ENCODE results near the gene GNB1L.

The GNB1L gene

DNA sequence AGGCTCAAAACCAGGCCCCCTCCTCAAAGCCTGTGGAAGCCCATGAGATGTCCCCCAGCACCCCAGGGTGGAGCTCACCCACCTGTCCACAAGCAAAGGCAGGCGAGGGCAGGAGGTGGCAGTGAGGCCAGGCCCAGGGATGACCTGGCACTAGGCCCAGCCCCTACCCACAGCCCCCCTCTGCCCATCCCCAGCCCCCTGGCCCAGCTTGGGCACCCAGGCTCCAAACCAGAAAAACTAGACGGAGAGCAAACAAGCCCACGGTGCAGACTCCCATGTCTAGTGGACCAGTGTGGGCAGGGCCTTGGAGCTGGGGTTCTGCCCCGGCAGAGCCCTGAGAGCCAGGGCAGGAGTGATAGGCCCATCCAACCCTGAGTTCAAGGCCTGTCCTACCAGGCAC is 111.0 kb downstream of the GNB1L start:
- H3K27me3 Mint-ChIP-seq = peaks cover 3% of the 10 kb centered on the region
- no peak overlapping the region for H3K4me3 Mint-ChIP-seq
- ATAC-seq (ENCODE audit: low read depth) (no peak), DNase-seq (ENCODE audit: low spot score in 2 of 2) (no peak)
- H3K27ac Mint-ChIP-seq = no peak overlapping the region
- H3K4me1 Mint-ChIP-seq = no peaks in the 10 kb centered on the region
- H3K9me3 Mint-ChIP-seq = no peaks in the 10 kb centered on the region
- no peaks in the 10 kb centered on the region for H3K36me3 Mint-ChIP-seq

DNA sequence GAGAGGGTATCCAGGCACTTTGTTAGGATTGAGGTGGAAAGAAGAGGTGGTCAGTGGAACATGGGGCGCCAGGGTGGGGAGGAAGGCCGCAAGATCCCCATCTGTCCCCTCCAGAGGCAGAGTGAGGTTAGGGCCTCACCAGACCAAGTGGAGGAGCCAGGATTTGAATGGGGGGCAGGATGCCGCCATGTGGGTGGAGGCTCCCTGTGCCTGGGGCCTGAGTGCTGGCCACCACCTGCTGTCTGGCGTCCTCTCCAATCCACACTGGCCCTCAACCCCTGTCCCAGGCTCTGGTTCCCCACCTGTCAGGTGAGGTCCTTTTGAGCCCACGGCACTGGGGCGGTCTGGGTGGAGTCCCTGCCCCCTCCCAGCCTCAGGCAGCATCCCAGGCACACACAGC is 111.6 kb downstream of the GNB1L start:
- ATAC-seq (ENCODE audit: low read depth) = no peak
- no peaks in the 10 kb centered on the region for H3K9me3 Mint-ChIP-seq
- no peaks in the 10 kb centered on the region for H3K36me3 Mint-ChIP-seq
- no peak overlapping the region for H3K4me3 Mint-ChIP-seq
- no peak overlapping the region for H3K27ac Mint-ChIP-seq
- H3K4me1 Mint-ChIP-seq = no peaks in the 10 kb centered on the region
- DNase-seq (ENCODE audit: low spot score in 2 of 2) = no peak
- H3K27me3 Mint-ChIP-seq = peaks cover 3% of the 10 kb centered on the region

DNA sequence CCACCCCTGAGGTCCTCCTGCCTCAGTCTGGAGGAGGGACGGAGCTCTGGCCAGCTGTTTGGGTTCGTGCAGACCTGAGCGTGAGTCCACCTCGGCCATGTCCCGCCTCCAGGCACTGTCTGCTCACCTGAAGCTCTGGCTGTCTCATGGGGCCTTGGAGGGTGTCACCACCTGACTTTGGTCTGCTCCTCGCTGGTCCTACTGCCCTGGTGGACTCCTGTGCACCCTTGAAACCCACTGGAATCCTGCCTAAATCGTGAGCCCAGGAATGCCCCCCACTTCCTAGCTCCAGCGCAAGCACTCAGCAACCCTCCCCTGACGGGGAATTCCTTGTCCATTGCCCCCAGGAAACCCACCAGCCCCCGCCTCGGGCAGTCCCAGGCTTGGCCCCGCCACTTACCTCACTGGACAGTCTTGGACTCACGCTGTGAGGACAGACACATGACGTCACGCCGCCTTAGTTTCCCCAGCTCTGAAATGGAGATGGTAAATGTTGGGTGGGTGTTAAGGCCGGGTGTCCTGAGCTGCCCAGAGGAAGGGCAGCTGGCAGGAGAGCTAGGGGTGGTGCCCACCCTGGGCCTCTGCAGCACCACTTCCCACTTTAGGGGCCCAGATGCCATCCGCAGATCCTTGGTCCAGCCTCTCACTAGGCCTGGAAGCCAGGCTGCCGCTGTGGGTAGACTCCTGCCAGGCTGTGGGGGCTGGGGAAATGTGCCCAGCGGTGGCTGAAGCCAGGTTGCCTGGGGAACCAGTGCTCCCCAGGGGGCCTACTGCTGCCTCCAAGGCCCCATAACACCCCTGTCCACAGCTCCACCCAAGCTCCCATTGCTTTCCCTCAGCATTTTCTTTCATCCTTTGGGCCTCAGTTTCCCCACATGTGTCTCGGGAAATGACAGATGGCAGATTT is 112.3 kb downstream of the GNB1L start:
- H3K9me3 Mint-ChIP-seq = no peaks in the 10 kb centered on the region
- H3K4me3 Mint-ChIP-seq = no peak overlapping the region
- peaks cover 3% of the 10 kb centered on the region for H3K27me3 Mint-ChIP-seq
- ATAC-seq (ENCODE audit: low read depth) (no peak), DNase-seq (ENCODE audit: low spot score in 2 of 2) (no peak)
- no peak overlapping the region for H3K27ac Mint-ChIP-seq
- no peaks in the 10 kb centered on the region for H3K4me1 Mint-ChIP-seq
- no peaks in the 10 kb centered on the region for H3K36me3 Mint-ChIP-seq

DNA sequence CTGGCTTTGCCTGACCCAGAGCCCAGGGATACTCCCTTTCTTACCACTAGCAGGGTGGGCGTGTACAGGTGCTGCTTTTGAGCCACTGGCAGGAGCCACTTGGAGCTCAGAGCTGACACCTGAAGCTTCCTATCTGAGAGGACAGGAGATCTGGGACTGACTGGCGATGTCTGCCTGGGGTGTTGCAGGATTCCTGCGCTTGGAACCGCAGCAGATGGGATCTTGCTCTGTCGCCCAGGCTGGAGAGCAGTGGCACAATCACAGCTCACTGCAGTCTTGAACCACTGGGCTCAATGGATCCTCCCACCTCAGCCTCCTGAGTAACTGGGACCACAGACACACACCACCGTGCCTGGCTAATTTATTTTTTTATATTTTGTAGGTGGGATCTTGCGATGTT is 113.6 kb downstream of the GNB1L start:
- Mint-ChIP-seq H3K27me3 (peaks cover 3% of the 10 kb centered on the region), H3K4me3 (no peak overlapping the region), H3K9me3 (no peaks in the 10 kb centered on the region), H3K4me1 (no peaks in the 10 kb centered on the region), H3K36me3 (no peaks in the 10 kb centered on the region), H3K27ac (no peak overlapping the region)
- ATAC-seq (ENCODE audit: low read depth) (no peak), DNase-seq (ENCODE audit: low spot score in 2 of 2) (no peak)

DNA sequence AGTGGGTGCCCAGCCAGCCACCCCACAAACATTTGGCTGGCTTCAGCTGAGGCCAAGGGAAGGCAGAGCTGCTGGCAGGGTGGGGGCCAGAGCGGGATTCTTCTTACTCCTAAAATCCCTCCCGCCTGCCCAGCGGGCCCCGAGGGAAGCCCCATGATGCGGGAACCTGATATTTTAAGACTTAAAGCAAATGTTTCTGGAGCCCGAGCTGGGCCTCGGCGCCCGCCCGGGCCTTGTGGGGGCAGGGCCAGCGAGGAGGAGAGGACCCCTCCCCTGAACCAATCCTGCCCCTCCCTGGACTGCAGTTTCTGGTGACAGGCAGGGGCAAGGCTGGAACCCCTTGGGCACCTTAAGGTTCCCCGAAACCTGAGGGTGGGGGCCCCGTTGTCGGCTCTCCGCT is 114.1 kb downstream of the GNB1L start:
- no peak for DNase-seq (ENCODE audit: low spot score in 2 of 2)
- Mint-ChIP-seq H3K36me3 (no peaks in the 10 kb centered on the region), H3K27ac (no peak overlapping the region), H3K4me1 (no peaks in the 10 kb centered on the region), H3K9me3 (no peaks in the 10 kb centered on the region), H3K4me3 (no peak overlapping the region), H3K27me3 (peaks cover 3% of the 10 kb centered on the region)
- ATAC-seq (ENCODE audit: low read depth) = no peak

DNA sequence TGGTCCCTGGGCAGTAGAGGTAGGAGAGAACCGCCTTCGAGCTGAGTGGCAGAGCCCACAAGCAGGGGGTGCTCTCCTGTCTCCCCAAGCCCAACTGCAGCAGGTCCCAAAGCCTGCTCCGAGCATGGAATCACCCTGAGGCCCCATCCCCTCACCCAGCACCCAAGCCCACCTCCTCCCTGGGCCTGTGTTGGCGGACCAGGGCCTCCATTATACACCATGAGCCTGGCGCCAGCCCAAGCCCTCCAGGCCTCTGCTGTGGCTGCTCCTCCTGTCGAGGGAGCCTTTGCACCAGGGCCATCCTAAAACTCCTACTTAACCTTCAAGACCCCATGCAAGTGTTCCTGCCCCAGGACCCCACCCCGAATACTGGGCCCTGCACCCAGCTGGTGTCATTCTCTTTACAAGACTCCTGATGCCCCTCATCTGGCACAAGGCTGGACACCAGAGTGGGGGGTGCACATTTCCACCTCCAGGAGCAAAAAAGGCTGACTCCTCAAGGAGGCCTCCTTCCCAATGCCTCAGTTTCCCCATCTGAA is 114.7 kb downstream of the GNB1L start:
- no peak overlapping the region for H3K27ac Mint-ChIP-seq
- DNase-seq (ENCODE audit: low spot score in 2 of 2) (no peak), ATAC-seq (ENCODE audit: low read depth) (no peak)
- H3K4me3 Mint-ChIP-seq = no peak overlapping the region
- no peaks in the 10 kb centered on the region for H3K4me1 Mint-ChIP-seq
- H3K9me3 Mint-ChIP-seq = no peaks in the 10 kb centered on the region
- H3K27me3 Mint-ChIP-seq = peaks cover 3% of the 10 kb centered on the region
- no peaks in the 10 kb centered on the region for H3K36me3 Mint-ChIP-seq

DNA sequence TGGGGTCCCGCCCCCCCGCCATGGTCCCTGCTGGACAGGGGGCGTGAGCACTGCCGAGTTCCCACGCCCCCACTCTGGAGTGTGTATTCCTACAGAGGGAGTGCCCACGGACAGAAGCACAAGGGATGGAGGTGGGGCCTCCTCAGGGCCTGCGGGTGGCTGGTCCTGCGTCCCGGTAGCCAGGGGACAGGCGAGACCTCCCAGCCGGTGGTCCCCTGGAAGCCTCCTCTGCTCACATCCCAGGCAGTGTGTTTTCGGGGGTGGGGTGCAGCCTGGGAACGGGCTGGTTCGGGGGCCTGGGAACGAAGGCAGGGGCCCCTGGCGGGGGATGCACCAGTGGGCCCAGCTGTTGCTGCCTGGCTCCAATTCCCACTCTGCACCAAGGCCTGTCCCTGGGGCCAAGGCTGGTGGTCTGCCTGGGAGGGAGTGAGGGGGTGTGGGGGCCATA is 115.2 kb downstream of the GNB1L start:
- Mint-ChIP-seq H3K4me1 (no peaks in the 10 kb centered on the region), H3K4me3 (no peak overlapping the region), H3K27me3 (peaks cover 3% of the 10 kb centered on the region), H3K27ac (no peak overlapping the region), H3K36me3 (no peaks in the 10 kb centered on the region), H3K9me3 (no peaks in the 10 kb centered on the region)
- ATAC-seq (ENCODE audit: low read depth) (no peak), DNase-seq (ENCODE audit: low spot score in 2 of 2) (no peak)

DNA sequence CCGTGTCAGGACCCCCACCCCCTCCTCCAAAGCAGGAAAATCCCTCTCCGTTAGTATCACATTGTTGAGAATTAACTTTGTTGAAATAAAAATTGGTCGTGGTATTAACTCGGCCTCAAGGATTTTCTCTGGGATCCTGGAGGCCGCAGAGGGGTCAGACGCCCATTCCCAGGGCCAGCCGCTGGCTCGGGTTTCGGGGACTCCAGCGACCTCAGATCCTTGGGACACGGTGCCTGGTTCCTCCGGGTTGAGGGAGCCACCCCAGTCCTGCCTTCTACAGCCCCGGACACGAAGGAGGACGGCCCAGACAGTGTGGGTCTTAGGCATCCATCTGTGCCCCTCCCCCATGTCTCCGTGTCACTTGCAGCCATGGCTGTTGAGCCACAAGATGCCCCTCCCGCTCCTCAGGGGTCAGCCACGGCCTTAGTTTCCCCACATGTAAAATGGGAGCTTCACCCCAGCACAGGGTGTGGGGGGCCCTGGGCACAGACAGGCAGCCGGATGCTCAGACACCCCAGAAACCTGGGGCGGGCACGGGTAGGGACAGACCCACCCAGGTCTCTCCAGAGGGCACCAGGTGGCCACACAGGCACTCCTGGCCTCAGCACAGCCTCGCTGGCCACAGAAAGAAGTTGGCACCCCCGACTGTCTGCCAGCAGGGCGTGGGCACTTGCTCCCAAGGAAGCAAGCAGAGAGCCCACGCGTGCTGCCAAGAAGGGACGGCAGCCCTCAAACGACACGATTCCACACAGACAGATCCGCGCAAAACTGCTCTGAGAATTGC is 115.8 kb downstream of the GNB1L start:
- H3K9me3 Mint-ChIP-seq = no peaks in the 10 kb centered on the region
- no peaks in the 10 kb centered on the region for H3K4me1 Mint-ChIP-seq
- no peak for ATAC-seq (ENCODE audit: low read depth)

DNA sequence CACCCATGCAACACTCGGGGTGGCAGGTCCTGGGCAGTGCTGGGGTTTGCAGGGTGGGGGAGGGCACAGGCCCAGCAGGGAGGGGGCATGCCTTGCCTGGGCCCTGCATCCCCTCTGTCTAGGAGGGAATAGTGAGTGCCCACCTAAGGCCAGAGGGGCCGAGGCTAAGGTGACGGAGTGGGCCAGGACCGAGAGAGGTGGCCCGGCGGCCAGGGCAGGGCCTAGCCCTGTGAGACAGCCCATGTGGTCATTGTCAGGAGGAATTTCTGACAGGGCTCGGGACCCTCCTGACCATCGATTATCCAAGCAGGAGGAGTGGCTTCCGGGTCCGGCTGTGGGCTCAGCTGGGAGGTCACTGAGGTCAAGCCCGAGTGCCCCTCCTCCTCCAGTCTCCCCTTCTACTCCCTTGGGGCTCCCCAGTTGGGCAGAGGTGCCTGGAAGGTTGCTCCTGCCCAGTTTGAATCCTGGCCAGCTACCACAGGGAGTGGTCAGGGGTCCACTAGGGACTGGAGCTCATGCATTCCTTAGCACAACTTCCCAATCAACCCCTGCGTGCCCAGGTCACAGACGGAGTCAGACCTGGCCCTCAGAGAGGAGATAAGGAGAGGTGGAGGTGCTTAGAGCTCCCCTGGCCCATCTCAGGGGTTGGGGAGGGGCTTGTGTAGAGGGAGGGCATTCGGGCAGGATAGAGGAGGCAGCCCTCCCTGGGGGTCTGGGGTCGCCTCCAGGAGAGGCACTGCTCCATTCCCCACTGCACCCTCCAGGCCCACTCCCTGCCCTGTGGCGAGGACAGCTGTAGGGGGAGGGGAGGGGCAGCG is 116.6 kb downstream of the GNB1L start:
- DNase-seq (ENCODE audit: low spot score in 2 of 2) = no peak
- H3K4me3 Mint-ChIP-seq = no peak overlapping the region
- H3K36me3 Mint-ChIP-seq = no peaks in the 10 kb centered on the region
- peaks cover 3% of the 10 kb centered on the region for H3K27me3 Mint-ChIP-seq
- no peaks in the 10 kb centered on the region for H3K4me1 Mint-ChIP-seq
- H3K9me3 Mint-ChIP-seq = no peaks in the 10 kb centered on the region
- no peak for ATAC-seq (ENCODE audit: low read depth)
- H3K27ac Mint-ChIP-seq = no peak overlapping the region

More for the DNA sequence above, 115.8 kb downstream of the GNB1L start:
- Mint-ChIP-seq H3K27me3 (peaks cover 3% of the 10 kb centered on the region), H3K4me3 (no peak overlapping the region), H3K27ac (no peak overlapping the region), H3K36me3 (no peaks in the 10 kb centered on the region)
- DNase-seq (ENCODE audit: low spot score in 2 of 2) = no peak

DNA sequence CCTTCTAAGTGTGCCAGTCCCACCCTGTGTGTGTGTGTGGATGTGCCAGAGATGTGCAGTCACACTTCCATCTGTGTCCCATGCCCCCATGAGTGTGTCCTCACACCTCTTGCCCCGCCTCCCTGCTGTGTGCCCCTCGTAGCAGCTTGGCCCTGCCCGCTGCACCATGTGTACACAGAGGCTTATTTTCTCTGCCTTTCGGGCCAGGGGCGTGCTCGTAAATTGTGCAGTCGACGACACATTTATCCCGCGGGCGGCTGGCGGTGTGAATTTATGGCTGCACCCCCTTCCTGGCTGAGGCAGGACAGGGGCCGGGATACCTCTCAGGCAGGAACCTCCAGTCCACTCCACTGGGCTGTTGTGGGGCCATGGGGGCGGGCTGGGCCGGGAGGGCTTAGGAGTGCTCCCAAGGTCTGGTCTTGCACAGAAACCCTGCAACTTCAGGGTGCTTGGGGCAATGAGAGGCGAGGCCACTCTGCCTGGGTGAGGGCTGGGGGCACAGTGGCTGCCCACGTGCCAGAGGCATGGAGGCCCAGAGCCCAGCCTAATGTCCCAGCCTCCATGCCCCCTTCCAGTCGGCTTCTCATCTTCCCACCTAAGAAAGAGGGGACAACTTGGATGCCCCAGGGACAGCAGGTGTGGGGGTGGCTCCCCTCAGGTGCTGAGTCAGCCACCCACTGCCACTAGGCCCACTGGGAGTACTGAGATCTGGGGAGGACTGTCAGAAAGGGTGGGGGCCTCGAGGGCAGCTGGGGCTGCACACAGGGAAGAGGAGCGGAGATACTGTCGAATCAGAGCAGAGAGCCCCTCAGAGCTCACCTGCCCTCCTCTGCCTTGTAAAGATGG is 118.8 kb downstream of the GNB1L start:
- H3K36me3 Mint-ChIP-seq = no peaks in the 10 kb centered on the region
- H3K27me3 Mint-ChIP-seq = peaks cover 3% of the 10 kb centered on the region
- H3K4me1 Mint-ChIP-seq = no peaks in the 10 kb centered on the region
- H3K27ac Mint-ChIP-seq = no peak overlapping the region
- H3K9me3 Mint-ChIP-seq = no peaks in the 10 kb centered on the region
- H3K4me3 Mint-ChIP-seq = no peak overlapping the region
- no peak for ATAC-seq (ENCODE audit: low read depth)
- no peak for DNase-seq (ENCODE audit: low spot score in 2 of 2)

DNA sequence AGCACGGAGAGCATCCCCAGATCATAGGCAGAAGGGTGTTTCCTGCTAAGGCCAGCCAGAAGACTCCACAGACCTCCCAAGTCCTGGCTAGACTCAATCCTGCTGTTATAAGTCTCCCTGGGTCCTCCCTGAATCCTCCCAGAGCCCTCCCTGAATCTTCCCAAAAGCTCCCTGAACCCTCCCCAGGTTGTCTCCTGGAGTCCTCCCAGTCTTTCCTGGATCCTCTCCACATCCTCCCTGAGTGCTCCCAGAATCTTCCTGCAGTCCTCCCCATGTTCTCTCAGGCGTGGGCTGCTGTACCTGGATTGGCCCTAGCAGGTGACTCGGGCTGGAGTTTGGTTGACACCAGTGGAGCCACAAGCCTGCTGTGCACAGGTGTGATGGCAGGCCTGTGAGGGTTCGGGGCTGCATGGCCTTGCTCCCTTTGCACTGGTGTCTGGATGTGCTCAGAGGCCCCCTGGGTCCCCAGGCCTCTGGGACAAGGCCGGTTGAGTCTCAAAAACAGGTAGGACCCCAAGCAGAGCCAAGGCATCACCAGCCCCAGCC is 119.8 kb downstream of the GNB1L start:
- H3K27ac Mint-ChIP-seq = no peak overlapping the region
- H3K36me3 Mint-ChIP-seq = no peaks in the 10 kb centered on the region
- peaks cover 3% of the 10 kb centered on the region for H3K4me1 Mint-ChIP-seq
- ATAC-seq (ENCODE audit: low read depth) (no peak), DNase-seq (ENCODE audit: low spot score in 2 of 2) (no peak)
- no peaks in the 10 kb centered on the region for H3K9me3 Mint-ChIP-seq
- H3K27me3 Mint-ChIP-seq = peaks cover 2% of the 10 kb centered on the region
- H3K4me3 Mint-ChIP-seq = no peak overlapping the region

DNA sequence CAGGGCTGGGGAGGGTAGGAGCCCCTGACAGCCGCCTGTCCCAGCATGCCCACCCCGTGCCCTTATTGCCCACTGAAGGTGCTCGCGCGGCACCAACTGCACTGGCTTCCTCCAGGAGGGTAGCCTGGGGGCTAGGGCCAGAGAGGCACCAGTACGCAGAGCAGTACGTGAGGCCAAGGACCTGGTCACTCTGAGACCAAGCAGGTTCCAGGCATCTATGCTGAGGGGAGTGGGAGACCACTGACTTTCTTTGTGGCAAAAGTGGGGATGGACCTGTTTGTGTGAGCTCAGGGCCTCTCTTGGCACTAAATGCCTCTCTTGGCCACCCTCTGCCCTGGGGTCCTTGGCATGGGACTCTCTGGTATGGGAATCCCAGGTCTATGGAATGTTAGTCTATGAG is 120.5 kb downstream of the GNB1L start:
- Mint-ChIP-seq H3K36me3 (no peaks in the 10 kb centered on the region), H3K4me1 (peaks cover 3% of the 10 kb centered on the region), H3K4me3 (no peak overlapping the region), H3K9me3 (no peaks in the 10 kb centered on the region), H3K27ac (no peak overlapping the region), H3K27me3 (peaks cover 2% of the 10 kb centered on the region)
- no peak for ATAC-seq (ENCODE audit: low read depth)
- DNase-seq (ENCODE audit: low spot score in 2 of 2) = no peak

DNA sequence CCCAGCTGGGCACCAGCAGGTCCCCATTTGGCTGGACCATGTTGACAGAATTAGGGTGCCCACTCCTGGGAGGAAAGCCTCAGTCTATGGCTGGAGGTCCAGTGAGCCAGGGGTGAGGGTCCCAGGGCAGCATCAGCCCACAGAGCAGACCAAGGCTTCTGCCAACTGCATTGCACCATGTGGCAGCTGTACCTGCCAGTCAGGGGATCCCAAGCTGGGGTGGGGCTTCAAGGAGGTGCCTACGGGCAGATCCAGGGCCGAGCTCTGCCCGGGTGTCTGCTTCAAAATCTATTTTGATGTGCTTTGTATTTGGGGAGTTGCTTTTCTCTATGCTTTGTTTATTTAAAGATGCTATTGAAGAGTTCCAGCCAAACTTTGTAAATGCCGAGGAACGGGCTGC is 120.9 kb downstream of the GNB1L start:
- ATAC-seq (ENCODE audit: low read depth) (no peak), DNase-seq (ENCODE audit: low spot score in 2 of 2) (no peak)
- no peaks in the 10 kb centered on the region for H3K9me3 Mint-ChIP-seq
- peaks cover 3% of the 10 kb centered on the region for H3K4me1 Mint-ChIP-seq
- H3K27me3 Mint-ChIP-seq = peaks cover 2% of the 10 kb centered on the region
- no peak overlapping the region for H3K4me3 Mint-ChIP-seq
- H3K27ac Mint-ChIP-seq = no peak overlapping the region
- H3K36me3 Mint-ChIP-seq = no peaks in the 10 kb centered on the region

All from memory B cell (primary cell).